Neural progenitor cell (in vitro differentiated cells): ENCODE data around the gene PRH2.

Experiments
- CTCF ChIP-seq: fragments of 200-600 bp; sonication (generic); IDR thresholded peaks from 2 replicates; pipeline ENCODE4 v1.5.1; 2017; ENCODE audit warnings: antibody characterized with exemption, mild to moderate bottlenecking
- EZH2 ChIP-seq: fragments of 200-600 bp; sonication (generic); IDR thresholded peaks from 2 replicates; pipeline ENCODE4 v1.6.1; 2017; ENCODE audit warnings: antibody characterized with exemption, mild to moderate bottlenecking, moderate library complexity

DNA sequence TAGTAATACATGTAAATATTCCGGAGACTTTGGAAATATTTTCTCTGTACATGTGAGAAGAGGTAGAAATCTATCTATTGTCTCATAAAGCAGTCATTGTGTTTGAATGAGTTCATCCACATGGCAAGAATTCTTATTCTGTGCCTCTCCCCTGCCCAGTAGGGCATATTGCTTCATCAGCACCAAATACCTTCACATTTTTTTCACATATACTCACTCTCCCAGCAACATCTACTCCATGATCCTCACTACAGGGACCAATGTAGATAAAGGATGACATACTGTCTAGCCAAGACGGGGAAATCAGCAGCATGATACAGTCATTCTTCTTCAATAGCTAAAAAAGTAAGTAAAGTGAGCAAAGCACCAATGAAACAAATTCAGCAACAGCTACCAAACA, 11.4 kb downstream of the PRH2 start:
- TF ChIP-seq CTCF (no peak), EZH2 (no peak)
